ENCODE data around the gene UBFD1.

UBFD1 gene

DNA sequence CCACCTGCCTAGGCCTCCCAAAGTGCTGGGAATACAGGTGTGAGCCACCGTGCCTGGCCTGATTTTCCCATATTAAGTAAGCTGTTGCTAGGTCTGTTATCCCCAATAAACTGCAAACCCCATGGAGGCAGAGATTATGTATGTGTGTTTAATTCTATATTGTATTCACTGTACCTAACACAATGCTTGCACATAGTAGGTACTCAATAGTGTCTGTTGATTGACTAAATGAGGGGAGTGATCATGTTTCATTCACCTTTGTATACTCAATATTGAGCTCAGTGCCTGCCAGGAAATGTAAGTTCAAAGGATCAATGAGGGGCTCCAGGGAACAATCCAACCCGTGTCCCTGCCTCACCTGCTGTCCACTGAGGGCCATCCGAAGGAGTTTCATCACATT lies 32.6 kb upstream of the UBFD1 start:
- no peak for DNase-seq (ENCODE audit: low spot score)
- TF ChIP-seq, protein P1, sequence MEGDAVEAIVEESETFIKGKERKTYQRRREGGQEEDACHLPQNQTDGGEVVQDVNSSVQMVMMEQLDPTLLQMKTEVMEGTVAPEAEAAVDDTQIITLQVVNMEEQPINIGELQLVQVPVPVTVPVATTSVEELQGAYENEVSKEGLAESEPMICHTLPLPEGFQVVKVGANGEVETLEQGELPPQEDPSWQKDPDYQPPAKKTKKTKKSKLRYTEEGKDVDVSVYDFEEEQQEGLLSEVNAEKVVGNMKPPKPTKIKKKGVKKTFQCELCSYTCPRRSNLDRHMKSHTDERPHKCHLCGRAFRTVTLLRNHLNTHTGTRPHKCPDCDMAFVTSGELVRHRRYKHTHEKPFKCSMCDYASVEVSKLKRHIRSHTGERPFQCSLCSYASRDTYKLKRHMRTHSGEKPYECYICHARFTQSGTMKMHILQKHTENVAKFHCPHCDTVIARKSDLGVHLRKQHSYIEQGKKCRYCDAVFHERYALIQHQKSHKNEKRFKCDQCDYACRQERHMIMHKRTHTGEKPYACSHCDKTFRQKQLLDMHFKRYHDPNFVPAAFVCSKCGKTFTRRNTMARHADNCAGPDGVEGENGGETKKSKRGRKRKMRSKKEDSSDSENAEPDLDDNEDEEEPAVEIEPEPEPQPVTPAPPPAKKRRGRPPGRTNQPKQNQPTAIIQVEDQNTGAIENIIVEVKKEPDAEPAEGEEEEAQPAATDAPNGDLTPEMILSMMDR (IDR thresholded peaks at IDR 0.05; ENCODE audit: borderline replicate concordance, control extremely low read depth, extremely low read depth, insufficient read depth, missing control alignments): no peak
- in situ Hi-C loops (cut with MboI; ENCODE audit: low sequenced_read_pairs, unreplicated experiment): no loop called here

- in situ Hi-C loops (cut with MboI; ENCODE audit: low sequenced_read_pairs, unreplicated experiment): no loop called here
- TF ChIP-seq, protein P1 (IDR thresholded peaks at IDR 0.05; ENCODE audit: borderline replicate concordance, control extremely low read depth, extremely low read depth, insufficient read depth, missing control alignments): no peak
- no peak for DNase-seq (ENCODE audit: low spot score)
Measured at GRCh38 chr16:23527961-23528643, 29.4 kb upstream of the UBFD1 start.

DNA sequence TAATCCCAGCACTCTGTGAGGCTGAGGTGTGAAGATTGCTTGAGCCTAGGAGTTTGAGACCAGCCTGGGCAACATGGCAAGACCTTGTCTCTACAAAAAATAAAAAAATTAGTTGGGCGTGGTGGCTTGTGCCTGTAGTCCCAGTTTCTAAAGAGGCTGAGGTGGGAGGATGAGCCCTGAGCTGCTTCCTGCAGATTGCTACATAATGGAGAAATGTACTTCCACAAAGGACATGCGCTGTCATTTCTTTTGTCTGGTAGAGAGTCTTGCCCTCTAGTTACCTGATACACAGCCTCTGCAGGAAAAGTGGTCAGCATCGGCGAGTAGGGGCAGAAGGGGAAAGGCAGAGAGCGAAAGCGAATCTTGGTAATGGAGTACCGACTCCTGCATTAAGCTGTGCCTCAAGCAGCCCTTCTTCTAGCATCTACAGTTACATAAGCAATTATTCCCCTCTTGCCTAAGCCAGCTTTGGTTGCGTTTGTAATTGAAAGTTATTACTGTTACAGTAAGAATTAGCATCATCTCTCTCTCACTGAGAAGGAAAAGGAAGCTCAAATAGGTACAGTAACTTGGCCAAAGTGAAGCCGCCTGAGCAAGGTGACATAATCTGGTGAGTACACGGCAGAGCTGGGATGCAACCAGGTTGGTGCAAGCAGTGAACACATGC lies 28.8 kb upstream of the UBFD1 start:
- TF ChIP-seq, protein P1 (IDR thresholded peaks at IDR 0.05; ENCODE audit: borderline replicate concordance, control extremely low read depth, extremely low read depth, insufficient read depth, missing control alignments): no peak
- no peak for DNase-seq (ENCODE audit: low spot score)
- in situ Hi-C loops (cut with MboI; ENCODE audit: low sequenced_read_pairs, unreplicated experiment): no loop called here

GRCh38 chr16:23530062-23530461 lies 27.5 kb upstream of the UBFD1 start:
- in situ Hi-C loops (cut with MboI; ENCODE audit: low sequenced_read_pairs, unreplicated experiment): no loop called here
- TF ChIP-seq, protein P1 (IDR thresholded peaks at IDR 0.05; ENCODE audit: borderline replicate concordance, control extremely low read depth, extremely low read depth, insufficient read depth, missing control alignments): no peak
- DNase-seq (ENCODE audit: low spot score): no peak

DNA sequence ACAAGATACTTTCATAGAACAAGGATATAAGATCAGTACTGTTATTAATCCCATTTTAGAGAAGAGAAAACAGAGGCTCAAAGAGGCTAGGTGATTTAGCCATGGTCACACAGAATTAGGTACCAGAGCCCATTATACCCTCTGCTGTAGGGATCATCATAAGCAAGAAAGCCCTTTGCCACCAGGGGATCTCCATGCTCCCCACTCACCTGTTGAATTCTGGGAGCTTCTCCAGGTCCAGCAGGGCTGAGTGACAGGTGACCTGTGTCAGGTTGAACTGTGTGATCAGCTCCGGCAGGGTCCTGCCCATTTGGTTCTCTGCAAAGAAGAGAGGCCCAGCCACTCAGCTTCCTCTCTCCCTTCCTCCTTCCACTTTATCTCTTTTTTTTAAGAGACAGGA lies 25.1 kb upstream of the UBFD1 start:
- TF ChIP-seq, protein P1 (IDR thresholded peaks at IDR 0.05; ENCODE audit: borderline replicate concordance, control extremely low read depth, extremely low read depth, insufficient read depth, missing control alignments): no peak
- no peak for DNase-seq (ENCODE audit: low spot score)
- in situ Hi-C loops (cut with MboI; ENCODE audit: low sequenced_read_pairs, unreplicated experiment): no loop called here

GRCh38 chr16:23534868-23535860 lies 22.4 kb upstream of the UBFD1 start:
- in situ Hi-C loops (cut with MboI; ENCODE audit: low sequenced_read_pairs, unreplicated experiment): no loop called here
- no peak for DNase-seq (ENCODE audit: low spot score)
- TF ChIP-seq, protein P1 (IDR thresholded peaks at IDR 0.05; ENCODE audit: borderline replicate concordance, control extremely low read depth, extremely low read depth, insufficient read depth, missing control alignments): no peak

All from GM13976 (cell line).